ENCODE data around the gene LRP1B.
"Not testable (repeated sequence)": the region's sequence is repeated elsewhere in the genome, so short reads cannot be mapped to it uniquely, and the experiment has no call there.

The LRP1B gene

GRCh38 chr2:141869572-141869971 is 261.2 kb downstream of the LRP1B start:
- no peak for DNase-seq

GRCh38 chr2:141863964-141864363 is 266.9 kb downstream of the LRP1B start:
- no peak for DNase-seq

GRCh38 chr2:141856215-141856919 is 274.4 kb downstream of the LRP1B start:
- no peak for DNase-seq

GRCh38 chr2:141848191-141848590 is 282.6 kb downstream of the LRP1B start:
- no peak for DNase-seq

- DNase-seq, result no peak
These were observed 286.6 kb downstream of the LRP1B start for GRCh38 chr2:141844231-141844630.

GRCh38 chr2:141835103-141835502 is 295.7 kb downstream of the LRP1B start:
- no peak for DNase-seq

GRCh38 chr2:141828761-141829160 is 302.1 kb downstream of the LRP1B start:
- DNase-seq, result no peak

- no peak for DNase-seq
These were observed 306.0 kb downstream of the LRP1B start for GRCh38 chr2:141824790-141825189.

GRCh38 chr2:141820893-141821292 is 309.9 kb downstream of the LRP1B start:
- no peak for DNase-seq

GRCh38 chr2:141815320-141815719 is 315.5 kb downstream of the LRP1B start:
- DNase-seq, result not testable (repeated sequence)

- no peak for DNase-seq
These were observed 316.7 kb downstream of the LRP1B start for GRCh38 chr2:141814150-141814549.

GRCh38 chr2:141810148-141810547 is 320.7 kb downstream of the LRP1B start:
- no peak for DNase-seq

- DNase-seq, result no peak
These were observed 324.7 kb downstream of the LRP1B start for GRCh38 chr2:141806090-141806489.

- DNase-seq, result no peak
These were observed 325.5 kb downstream of the LRP1B start for GRCh38 chr2:141805302-141805701.

GRCh38 chr2:141796449-141796848 is 334.4 kb downstream of the LRP1B start:
- DNase-seq, result no peak

- DNase-seq, result no peak
These were observed 339.3 kb downstream of the LRP1B start for GRCh38 chr2:141791521-141791920.

GRCh38 chr2:141782574-141782973 is 348.2 kb downstream of the LRP1B start:
- no peak for DNase-seq

GRCh38 chr2:141778315-141778835 is 352.4 kb downstream of the LRP1B start:
- no peak for DNase-seq

- DNase-seq, result no peak
These were observed 360.3 kb downstream of the LRP1B start for GRCh38 chr2:141770530-141770929.

GRCh38 chr2:141767691-141768090 is 363.1 kb downstream of the LRP1B start:
- no peak for DNase-seq

GRCh38 chr2:141767051-141767450 is 363.8 kb downstream of the LRP1B start:
- no peak for DNase-seq

- no peak for DNase-seq
These were observed 364.6 kb downstream of the LRP1B start for GRCh38 chr2:141766225-141766624.

- no peak for DNase-seq
These were observed 382.2 kb downstream of the LRP1B start for GRCh38 chr2:141748616-141749015.

GRCh38 chr2:141741652-141742051 is 389.2 kb downstream of the LRP1B start:
- no peak for DNase-seq
